ENCODE measurements around the gene MTFMT.

MTFMT gene

GRCh38 chr15:64993290-64993689 lies 36.1 kb downstream of the MTFMT start:
- Histone ChIP-seq H3K27ac (replicated peaks) (no peak overlapping the region), H3K4me3 (replicated peaks; ENCODE audit: insufficient read depth, low read length) (no peak overlapping the region), H3K27me3 (ENCODE audit: insufficient read depth, poor library complexity, severe bottlenecking) (no peaks in the 10 kb centered on the region)
- DNase-seq (ENCODE audit: low read depth in 1 of 2, low spot score in 1 of 2), result no peak
- no peak for TF ChIP-seq POLR2AphosphoS5 (IDR thresholded peaks at IDR 0.05; ENCODE audit: low read depth)
- TF ChIP-seq SPI1 (IDR thresholded peaks at IDR 0.05; ENCODE audit: borderline replicate concordance, low read depth), result no peak

DNA sequence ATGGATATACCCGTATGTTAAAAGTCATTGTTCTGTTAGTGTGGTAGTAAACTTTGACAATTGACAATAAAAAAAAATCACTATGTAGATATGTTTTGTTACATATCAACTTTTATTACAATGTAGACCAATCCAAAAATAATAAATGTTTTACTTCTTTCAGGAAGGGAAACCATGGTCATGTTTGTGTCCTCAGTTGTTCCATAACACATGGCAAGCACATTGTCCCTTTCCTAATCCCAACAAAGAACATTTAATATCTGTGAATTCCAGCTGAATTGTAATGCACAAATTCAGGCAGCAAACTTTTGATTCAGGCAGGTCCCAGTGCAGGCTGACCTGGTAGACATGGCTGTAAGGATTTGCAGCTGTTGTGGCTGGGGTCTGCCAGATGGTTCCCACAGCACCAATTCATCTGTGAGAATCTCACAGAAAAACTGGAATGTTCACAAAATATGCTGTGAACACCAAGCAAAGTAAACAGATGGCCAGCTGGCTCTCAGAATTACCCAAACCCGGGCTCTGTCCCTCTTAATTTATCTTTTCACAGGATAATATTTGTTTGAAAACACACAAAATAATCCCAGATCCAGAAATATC lies 37.8 kb downstream of the MTFMT start:
- TF ChIP-seq GABPA (IDR thresholded peaks at IDR 0.05; ENCODE audit: low read depth) (no peak), SPI1 (IDR thresholded peaks at IDR 0.05; ENCODE audit: borderline replicate concordance, low read depth) (no peak), POLR2AphosphoS5 (IDR thresholded peaks at IDR 0.05; ENCODE audit: low read depth) (no peak), CTCF (IDR thresholded peaks at IDR 0.05; ENCODE audit: insufficient read depth, low read length) (no peak)
- TF ChIP-seq, protein P1, sequence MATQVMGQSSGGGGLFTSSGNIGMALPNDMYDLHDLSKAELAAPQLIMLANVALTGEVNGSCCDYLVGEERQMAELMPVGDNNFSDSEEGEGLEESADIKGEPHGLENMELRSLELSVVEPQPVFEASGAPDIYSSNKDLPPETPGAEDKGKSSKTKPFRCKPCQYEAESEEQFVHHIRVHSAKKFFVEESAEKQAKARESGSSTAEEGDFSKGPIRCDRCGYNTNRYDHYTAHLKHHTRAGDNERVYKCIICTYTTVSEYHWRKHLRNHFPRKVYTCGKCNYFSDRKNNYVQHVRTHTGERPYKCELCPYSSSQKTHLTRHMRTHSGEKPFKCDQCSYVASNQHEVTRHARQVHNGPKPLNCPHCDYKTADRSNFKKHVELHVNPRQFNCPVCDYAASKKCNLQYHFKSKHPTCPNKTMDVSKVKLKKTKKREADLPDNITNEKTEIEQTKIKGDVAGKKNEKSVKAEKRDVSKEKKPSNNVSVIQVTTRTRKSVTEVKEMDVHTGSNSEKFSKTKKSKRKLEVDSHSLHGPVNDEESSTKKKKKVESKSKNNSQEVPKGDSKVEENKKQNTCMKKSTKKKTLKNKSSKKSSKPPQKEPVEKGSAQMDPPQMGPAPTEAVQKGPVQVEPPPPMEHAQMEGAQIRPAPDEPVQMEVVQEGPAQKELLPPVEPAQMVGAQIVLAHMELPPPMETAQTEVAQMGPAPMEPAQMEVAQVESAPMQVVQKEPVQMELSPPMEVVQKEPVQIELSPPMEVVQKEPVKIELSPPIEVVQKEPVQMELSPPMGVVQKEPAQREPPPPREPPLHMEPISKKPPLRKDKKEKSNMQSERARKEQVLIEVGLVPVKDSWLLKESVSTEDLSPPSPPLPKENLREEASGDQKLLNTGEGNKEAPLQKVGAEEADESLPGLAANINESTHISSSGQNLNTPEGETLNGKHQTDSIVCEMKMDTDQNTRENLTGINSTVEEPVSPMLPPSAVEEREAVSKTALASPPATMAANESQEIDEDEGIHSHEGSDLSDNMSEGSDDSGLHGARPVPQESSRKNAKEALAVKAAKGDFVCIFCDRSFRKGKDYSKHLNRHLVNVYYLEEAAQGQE (IDR thresholded peaks at IDR 0.05; ENCODE audit: insufficient replicate concordance, low read depth), result no peak
- Histone ChIP-seq H3K27ac (replicated peaks) (no peak overlapping the region), H3K4me3 (replicated peaks; ENCODE audit: insufficient read depth, low read length) (no peak overlapping the region), H3K27me3 (ENCODE audit: insufficient read depth, poor library complexity, severe bottlenecking) (no peaks in the 10 kb centered on the region)
- no peak for DNase-seq (ENCODE audit: low read depth in 1 of 2, low spot score in 1 of 2)

DNA sequence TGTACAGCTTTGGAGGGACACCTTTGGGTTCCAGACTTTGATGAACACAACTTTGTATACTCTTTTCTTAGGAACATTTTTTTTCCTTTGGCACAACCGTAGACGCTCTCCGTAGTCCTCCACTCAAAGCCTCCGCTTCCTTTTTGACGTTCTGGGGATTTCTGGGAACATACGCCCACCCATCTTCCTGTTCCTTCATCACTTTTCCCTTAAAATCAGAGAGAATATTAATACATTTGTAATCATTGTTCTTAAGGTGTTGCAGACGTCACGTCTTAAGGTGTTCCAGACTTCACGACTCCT lies 39.3 kb downstream of the MTFMT start:
- DNase-seq (ENCODE audit: low read depth in 1 of 2, low spot score in 1 of 2), result no peak
- no peak for TF ChIP-seq SPI1 (IDR thresholded peaks at IDR 0.05; ENCODE audit: borderline replicate concordance, low read depth)
- no peak for TF ChIP-seq POLR2AphosphoS5 (IDR thresholded peaks at IDR 0.05; ENCODE audit: low read depth)
- TF ChIP-seq, protein P1 (IDR thresholded peaks at IDR 0.05; ENCODE audit: insufficient replicate concordance, low read depth), result no peak
- no peak for TF ChIP-seq CTCF (IDR thresholded peaks at IDR 0.05; ENCODE audit: insufficient read depth, low read length)
- no peak for TF ChIP-seq GABPA (IDR thresholded peaks at IDR 0.05; ENCODE audit: low read depth)
- no peaks in the 10 kb centered on the region for H3K27me3 ChIP-seq (ENCODE audit: insufficient read depth, poor library complexity, severe bottlenecking)
- peak overlapping the region; percentile 66 for H3K27ac ChIP-seq (replicated peaks)
- peak overlapping the region; percentile 96 for H3K4me3 ChIP-seq (replicated peaks; ENCODE audit: insufficient read depth, low read length)

GRCh38 chr15:64989416-64990167 lies 39.8 kb downstream of the MTFMT start, which contains the start of gene SPG21:
TSS of gene SPG21 (minus strand) at chr15:64989914. CDS start at chr15:64983569, 6,345 bp downstream.
- TF ChIP-seq, protein P1 (IDR thresholded peaks at IDR 0.05; ENCODE audit: insufficient replicate concordance, low read depth), result no peak
- TF ChIP-seq CTCF (IDR thresholded peaks at IDR 0.05; ENCODE audit: insufficient read depth, low read length) (no peak), GABPA (IDR thresholded peaks at IDR 0.05; ENCODE audit: low read depth) (no peak), POLR2AphosphoS5 (IDR thresholded peaks at IDR 0.05; ENCODE audit: low read depth) (no peak), SPI1 (IDR thresholded peaks at IDR 0.05; ENCODE audit: borderline replicate concordance, low read depth) (no peak)

More at GRCh38 chr15:64989416-64990167, 39.8 kb downstream of the MTFMT start, which contains the start of gene SPG21:
- Histone ChIP-seq H3K27ac (replicated peaks) (peak within 1 kb of the TSS; percentile 84), H3K4me3 (replicated peaks; ENCODE audit: insufficient read depth, low read length) (peak within 1 kb of the TSS; percentile 96), H3K27me3 (ENCODE audit: insufficient read depth, poor library complexity, severe bottlenecking) (no peaks in the 10 kb centered on the region)
- peak; percentile 94 to 95 for DNase-seq (ENCODE audit: low read depth in 1 of 2, low spot score in 1 of 2)

Measured in HL-60 (cell line).